Stimulated activated CD4-positive, alpha-beta T cell treated with anti-CD3 and anti-CD28 coated beads, Interleukin-1b, Interleukin-23, amount 100 ng/mL, for 48 hours (primary cell): ENCODE results near the gene HDAC4.

Experiments
- DNase-seq: peaks from one replicate; pipeline ENCODE4 v3.0.0-alpha.2; 2020

Gene HDAC4

DNA sequence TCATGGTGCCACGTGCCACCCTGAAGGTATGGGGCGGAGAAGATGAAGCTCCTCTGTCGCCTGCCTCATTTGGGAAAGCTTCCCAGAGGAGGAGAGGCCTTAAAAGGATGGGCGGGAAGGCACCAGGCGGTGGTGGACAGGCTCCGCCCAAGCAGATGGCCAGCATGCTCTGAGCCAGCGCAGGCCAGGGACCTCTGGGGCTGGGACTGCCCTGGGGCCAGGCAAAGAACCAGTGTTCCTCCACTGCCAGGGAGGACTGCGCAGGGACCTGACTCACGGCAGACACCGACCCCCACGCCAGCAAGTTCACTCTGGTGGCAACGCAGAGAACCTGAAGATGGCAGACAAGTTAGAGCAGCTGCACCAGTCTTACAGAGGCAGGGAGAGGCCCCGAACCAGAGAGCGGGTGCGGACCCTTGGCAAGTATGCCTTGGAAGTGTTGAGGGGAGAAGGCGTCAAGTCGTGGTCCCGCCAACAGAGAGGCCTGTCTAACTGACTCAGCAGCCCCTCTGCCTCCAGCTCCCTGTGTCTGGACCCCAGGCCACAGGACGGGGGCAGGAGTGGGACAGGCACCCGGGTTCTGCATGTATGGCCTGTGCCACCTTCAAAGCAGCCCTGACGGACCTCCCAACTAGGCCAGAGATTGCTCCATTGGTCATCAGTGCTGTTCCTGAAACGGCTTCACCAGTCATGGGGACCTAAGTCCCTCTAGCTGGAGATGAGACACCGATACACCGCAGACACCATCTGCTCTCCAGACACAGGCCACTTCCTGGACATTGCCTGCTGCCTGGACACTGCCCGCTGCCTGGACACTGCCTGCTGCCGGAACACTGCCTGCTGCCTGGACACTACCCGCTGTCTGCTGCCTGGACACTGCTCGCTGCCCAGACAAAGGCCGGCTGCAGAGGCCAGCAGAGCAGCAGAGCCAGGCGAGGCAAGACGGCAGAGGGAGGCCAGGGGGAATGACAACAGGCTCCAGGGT is 124.7 kb downstream of the HDAC4 start:
- DNase-seq: no peak

DNA sequence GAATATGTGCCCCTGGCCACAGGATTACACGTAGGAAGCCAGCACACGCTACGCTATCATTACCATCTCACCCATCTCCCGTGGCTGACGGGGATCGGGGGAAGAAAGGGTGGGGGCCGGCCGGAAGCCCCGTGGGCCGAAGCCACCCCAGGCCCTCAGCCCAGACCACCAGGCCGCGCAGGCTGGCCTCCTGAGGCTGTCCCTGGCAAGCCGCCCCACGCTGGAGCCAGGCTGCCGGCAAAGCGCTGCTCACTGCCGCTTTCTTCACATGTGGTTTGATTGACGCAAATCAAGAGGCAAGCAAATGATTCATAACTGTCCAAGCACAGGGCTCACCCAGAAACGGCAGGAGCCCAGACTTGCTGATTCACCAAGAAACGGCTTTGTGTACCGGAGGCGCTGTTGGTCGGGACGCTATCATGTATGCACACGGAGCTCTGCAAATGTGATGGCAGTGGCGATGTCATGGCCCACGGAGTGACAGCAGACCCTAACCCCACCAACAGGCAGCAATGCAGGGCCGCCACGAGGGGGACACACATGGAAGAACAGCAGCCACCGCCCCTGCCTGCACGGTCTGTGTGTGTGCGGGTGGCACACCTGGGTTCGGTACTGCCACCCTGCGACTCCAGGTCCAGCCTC is 125.7 kb downstream of the HDAC4 start:
- DNase-seq: peak; percentile 89

DNA sequence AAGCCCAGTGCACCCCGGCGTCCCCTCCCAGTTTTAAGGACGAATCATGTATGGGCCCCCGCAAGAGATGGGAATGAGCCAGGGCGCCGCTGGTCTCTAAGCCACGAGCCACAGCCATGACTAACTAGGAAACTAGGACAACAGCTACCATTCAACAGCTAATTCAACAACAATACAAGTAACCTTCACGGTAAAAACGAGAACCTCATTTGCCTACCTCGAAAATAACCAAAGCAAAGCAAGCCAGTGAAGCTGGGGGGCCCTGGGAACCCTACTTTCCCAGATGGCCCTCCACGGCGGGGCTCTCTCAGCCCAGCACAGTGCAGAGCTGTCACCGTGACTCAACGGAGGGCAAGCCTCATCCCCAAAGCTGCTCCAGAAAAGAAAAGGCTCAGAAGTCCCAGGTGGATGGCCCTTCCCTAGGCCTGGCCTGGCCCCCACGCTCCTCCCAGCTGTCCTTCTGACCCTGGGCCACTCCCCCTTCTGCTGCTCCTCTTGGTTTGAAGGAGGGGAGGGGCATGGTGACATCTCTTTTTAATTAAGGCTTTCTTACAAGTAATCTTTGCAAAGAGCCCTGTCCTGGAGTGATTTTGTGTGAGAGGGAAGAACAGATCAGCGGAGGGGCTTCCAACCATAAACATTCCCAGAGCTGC is 126.3 kb downstream of the HDAC4 start:
- peak; percentile 62 for DNase-seq

DNA sequence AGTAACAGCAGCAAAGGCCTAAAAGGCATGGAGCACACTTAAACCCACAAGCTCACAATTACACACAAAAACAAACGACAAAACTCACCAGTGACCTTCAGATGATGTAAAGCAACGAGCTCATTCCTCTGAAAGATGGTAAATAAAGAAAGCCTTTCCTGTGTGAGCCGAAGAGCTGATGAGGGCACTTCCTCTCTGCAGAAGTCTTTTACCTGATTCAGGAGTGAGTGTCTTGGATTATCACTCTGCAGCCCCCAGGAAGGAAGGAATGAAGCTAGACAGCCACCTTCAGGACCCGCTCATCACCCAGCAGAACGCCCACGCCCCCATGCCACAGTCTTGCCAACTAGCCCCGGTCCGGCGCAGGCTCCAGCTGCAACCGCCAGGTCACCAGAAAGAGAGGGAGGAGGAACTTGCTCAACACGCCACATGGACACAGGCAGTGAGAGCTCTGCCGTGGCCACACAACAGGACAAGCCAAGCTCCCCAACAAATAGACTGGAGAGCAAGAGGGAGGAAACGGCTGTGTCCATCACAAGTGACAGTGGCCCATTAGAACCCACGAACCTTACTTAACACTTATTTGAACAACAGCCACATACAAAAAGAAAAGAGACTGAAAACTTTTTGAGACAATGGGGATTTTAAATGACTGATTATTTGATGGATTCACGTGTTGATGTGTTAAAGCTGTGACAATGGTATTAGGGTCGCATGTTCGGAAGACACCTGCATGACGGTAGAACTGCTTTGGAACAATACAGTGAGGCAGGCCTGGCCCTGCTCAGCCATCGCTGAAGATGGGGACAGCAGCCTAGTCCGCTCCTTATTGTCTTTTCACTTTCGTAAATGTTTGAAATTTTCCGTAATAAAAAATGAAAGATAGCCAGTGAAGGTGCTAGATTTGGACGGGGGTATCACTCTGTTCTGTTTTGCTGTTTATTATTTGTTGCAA is 127.3 kb downstream of the HDAC4 start:
- DNase-seq: no peak

DNA sequence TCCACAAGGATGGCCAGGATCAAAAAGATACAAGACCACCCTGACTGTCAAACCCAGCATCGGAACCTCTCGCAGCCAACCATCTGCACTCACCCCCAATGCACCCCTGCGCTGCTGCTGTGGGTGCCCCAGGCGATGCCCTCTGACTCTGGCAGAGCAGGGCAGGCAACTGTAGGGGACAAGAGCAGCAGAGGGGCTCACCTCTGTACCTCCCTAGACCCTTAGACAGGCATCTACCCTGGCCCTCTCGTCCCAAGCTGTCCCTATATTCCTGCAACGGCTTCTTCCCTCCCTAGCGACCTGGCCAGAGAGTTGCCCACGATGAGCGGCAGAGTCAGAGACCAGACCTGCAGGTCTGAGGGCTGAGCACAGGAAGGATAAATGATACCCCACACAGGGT is 128.2 kb downstream of the HDAC4 start:
- DNase-seq: no peak

DNA sequence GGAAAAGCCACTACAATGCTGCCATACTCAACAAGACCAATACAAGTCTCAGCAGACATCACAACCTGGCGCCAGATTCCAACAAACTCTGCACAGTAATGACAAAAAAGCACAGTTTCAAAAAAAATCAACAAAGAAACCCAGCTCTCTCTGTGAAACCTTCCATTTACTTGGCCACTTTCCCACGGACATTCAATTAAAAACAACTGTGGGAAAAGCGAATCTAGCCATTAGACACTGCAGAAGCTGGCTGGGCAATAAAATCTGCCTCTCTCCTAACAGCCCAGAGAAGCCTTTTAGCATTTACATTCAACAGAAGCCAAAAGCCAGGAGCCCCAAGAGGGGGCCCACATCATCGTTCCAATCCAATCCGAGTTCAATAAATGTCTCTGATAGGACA is 128.9 kb downstream of the HDAC4 start:
- no peak for DNase-seq

DNA sequence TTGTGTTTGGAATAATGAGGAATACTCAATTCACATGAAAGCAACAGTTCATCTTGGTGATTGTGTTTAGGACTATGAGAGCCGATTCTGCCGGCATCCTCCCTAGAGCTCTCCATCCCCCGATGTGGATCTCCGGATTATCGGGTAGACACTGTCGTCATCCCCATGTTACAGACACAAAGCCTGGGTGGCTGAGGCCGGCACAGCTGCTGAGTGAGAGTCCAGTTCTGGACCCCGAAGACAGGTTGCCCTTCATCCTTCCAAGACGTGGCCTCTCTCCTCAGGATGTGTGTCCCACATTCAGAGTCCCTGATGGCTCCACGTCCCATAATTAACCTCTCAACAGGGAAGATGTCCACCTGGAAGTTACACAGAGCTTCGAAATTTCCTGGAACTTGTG is 129.3 kb downstream of the HDAC4 start:
- DNase-seq: no peak

DNA sequence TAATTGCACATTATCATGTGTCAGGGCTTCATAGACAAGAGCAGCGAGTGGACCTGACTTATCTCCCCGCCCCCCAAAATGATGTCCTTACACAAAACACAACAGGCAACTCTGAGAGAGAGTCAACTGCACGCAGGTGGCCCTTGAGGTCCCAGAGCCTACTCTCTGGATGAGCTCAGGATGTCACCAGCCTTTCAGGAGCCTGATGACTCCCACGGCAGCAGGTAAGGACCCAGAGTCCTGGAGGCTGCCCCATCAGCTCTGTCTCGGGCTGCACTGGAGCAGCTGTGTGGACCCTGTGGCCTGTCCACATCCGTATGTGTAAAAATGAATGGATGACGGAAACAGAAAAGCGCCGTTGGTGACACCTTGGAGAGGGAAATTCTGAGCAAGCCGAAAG is 130.9 kb downstream of the HDAC4 start:
- DNase-seq: no peak

DNA sequence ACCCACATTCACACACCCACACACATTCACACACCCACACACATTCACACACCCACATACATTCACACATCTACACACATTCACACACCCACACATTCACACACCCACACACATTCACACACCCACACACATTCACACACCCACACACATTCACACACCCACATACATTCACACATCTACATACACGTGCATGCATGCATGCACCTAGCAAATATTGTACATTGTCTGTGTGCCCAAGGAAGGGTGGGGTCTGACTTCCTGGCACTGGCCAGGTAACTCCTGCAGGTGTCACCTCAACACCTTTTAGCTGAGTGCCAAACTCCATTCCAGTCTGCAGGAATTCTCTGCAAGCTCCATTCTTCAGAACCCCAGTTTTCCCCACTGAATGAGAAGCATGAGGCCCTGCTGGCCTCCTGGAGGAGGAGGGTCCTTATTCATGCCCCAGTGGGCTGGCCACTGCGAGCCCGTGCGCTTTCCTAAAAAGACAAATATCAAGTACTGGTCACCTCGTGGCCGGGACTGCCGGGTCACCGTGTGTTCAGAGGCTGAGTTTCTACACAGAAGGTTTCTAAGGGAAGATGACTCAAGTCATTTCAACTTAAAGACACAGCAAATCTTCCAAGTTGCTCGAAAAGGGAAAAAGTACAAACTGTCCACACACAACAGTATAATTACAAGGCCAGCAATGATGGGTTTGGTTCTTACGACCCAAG is 131.5 kb downstream of the HDAC4 start:
- DNase-seq: no peak

DNA sequence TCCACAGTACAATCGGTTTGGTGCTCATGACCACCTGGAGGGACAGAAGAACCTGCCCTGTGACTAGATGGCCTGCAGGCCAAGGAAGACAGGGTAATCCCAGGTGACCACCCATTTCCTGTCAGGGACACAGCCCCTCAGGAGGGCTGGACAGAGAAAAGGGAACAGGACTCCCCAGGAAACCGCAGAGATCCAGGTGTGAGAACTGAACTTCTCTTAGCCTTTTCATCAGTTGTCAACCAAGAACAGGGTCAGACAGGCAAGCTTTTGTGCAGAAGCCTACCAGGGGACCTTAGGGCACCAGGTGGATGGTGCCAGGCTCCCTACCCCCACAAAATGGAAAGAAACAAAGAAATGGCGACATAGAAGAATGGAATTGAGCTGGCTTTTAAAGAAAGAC is 132.3 kb downstream of the HDAC4 start:
- DNase-seq: no peak

DNA sequence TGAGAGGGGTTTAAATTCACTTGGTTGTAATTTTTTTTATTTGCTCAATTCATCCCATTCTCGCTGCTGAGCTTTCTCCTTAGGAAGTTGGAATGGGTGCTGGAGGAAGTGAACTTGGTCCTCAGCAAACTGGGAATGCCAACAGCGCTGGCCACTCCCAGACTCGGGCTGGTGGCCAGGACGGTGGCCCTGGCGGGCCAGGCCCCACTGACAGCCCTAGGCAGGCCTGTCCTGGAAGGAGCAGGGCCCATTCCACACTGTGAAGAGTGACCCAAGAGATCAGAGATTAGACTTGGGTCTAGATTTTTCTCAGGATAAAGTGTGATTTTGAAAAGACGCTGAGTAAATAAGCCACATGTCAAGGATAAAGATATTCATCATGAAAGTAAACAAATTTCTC is 132.7 kb downstream of the HDAC4 start:
- DNase-seq: no peak

DNA sequence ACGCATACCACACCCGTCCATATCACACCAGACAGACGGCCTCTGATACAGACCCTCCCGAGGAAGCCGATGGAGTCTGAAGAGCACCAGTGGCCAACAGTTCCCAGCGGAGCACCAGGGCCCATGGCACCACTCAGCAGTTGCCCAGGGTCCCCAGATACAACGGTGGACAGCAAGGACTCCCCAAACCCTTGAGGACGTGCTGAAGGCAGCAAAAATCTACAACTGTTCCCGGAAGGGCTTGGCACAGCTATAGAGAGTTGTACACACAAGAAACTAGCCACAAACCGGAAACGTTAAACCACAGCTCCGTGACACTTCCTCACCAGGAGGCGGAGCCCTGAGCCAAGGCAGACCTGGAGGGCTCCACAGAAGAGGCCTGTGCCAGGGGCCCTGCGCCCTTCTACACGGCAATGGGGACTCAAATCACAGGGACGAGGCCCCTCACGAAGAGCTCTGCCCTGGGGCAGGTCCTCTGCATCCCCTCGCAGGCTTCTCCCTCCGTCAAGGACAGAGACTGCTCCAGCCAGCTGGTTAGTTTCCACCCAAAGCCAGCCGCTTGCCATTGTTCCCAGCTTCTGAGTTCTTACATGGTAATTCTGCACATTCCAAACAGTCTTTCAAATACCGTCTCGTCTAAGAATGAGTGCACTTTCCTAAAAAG is 133.4 kb downstream of the HDAC4 start:
- DNase-seq: peak; percentile 92

DNA sequence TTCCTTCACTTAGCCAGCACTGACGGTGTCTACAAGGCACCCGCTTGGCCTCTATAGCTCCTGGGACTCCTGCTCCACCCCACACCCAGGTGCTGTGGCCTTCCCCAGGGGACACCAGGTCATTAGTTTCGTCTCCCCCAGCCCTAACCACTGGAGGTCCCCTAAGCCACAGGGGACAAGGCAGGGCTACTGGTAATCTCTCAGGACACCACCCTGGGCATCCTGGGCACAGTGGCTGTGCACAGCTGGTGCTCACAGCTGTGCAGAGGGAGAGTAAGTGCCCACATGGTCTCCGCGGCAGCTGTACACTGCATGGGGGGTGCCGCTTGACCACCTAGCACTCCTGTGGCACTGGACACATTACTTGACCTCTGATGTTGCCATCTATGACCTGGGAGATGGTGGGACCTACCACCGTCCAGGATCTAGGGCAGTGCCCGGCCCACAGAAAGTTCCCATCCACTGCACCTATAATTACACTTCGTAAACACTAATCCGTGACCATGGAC is 134.0 kb downstream of the HDAC4 start:
- DNase-seq: no peak

DNA sequence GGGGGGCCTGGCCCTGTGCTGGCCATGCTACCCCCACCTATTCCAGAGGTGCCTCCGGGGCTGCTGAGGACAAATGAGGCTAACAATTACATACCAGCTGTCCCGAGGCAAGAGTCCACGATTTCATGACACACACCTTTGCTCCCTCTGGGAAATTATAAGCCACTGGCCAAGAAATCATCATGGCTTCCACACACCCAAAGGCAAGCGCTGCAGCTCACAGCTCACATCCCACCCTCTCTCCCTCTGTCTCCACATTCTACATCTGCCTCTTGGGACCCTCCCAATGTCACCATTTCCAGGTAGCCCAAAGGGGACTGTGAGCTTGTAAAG is 134.4 kb downstream of the HDAC4 start:
- DNase-seq: no peak

DNA sequence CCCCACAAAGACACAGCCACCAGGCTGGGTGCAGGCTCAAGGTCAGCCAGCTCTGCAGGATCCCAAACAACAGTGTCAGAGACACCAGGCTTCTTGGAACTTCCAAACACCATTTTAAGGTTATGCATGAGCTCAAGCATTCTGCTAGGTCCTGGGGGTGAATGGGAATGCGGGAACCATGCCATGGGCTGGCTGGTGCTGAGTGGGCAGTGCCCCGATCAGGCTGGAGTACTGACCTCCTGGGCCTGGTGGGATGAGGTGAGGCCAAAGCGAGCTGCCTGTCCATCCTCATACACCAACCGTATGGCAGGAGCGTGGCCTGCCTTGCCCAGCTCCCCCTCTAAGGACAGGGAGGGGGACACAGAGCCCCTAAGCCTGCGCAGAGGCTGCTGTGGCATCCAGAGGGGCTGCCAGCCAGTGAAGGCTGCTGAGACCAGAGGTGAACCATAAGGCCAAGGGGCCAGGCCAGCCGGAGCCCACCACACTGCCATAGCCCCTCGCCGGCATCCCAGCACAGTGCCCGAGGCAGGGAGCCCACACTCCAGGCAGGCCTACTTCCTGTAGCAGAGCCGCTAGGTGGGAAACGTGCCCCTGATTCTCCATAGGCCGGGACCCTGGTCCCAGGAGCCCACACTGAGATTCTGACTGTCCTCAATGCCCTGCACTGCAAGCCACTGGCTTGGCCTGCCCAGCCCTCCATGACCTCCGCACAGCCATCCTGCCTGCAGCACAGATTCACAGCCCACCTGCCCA is 135.0 kb downstream of the HDAC4 start:
- DNase-seq: no peak

DNA sequence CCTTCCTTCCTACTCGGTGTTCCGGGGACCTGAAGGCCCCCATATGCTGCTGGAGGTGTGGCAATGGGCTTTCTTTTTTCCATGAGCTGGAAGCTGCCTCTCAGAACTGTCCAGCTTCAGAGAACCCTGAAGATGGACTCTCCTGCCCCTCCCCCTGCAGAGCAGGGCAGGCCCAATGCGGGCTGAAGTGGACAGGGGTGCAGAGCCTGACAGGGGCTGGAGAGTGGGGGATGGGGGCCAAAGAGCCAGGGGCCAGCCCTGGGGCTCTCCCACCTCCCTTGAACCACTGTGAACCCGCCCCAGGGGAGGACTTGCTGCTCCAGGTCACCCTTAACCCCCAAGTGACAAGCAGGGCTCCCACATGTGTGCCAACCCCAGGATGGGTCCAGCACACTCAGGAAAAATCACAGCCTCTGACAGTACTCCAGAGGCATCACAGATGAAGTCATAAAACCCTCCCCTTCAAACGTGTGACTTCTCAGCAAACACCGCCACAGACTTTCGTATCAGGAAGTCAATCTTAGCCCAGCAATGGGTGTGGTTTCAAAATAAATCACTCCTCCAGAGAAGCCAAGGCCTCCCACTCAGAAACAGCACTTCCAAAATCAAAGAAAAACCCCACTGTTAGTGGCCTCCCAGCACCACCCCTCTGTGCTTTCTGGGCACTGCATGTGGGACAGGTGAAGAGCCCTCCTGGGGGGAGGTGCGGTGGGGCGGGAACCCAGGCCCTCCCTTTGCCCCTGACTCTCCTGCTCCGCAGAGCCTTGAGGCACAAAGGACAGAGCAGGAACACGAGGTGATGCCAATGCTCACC is 135.8 kb downstream of the HDAC4 start:
- DNase-seq: peak; percentile 70

DNA sequence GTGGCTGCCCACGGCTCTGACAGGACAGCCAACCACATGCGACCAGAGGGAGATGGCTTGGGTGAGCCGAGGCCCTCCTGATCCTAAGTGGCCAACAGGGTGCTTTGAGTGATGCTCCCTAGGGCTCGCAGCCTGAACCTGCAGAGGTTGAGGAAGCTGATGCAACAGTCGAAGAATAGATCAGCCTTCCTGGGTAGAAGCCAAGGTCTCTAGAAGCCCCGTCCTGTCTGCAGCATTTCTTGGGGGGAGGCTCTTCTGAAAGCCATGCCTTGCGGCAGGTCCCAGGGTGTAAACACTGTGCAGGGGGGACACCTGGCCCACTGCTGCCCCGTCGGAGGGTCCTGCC is 136.4 kb downstream of the HDAC4 start:
- DNase-seq: peak; percentile 32

DNA sequence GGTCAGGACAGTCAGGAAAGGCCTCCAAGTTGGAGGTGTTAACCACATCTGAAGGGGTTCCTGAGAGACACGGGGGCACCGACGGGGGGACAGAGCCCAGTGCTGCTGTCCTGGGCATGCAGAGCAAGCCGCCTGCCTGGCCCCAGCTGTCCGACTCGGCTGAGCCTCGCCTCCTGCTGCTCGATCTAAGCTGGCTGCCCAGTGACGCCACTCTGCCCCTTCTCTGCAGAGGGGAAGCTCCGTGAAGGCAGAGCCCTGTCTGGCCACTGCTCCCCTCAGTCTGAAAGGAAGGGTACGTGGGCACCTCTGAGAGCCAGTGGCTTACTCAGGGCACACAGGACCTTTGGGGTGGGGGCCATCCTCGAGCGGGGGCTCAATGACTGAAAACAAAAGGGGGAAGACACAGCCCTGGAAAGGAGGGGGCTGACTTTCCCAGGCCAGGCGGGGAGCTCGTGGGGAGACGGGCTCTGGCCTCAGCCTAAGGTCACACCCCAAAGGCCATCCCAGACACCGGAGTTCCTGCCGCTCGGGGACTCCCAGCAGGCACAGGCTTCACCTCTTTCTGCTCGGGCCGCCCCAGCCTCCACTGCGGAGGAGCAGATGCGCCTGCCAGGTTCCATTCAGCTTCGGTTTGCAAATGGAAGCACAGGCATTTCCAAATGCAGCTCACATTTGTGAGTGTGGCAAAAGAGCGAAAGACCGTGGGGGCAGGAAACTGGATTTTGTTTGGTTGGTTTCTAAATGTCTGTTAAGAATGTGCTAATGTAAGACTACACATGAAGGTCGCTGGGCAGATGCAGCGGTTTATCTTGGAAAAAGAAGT is 136.9 kb downstream of the HDAC4 start:
- no peak for DNase-seq

DNA sequence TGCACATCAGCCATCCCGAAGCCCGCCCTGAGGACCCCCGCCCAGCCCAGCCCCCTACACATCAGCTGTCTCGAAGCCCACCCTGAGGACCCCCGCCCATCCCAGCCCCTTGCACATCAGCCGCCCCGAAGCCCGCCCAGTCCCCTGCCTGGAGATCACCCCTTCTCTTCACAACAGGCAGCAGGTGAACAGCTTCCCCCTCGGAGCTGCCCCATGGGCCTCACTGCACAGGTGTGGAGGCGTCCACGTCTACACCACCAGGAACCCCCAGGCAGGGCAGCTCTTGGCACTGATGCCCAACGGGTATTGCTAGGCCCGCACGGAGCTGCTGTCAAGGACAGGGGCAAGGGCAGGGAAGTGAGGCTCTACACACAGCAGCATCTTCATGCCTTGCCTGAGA is 137.6 kb downstream of the HDAC4 start:
- no peak for DNase-seq
